Naive thymus-derived CD8-positive, alpha-beta T cell (primary cell): ENCODE measurements around the gene ABCA2. TPM values are rescaled to one million over a fixed set of nuclear protein-coding genes. Genes with fewer than 3 reads are reported as not detected.
A peak's percentile ranks its signal among the peaks of the same experiment; 100 is the strongest.

Source experiments
- ATAC-seq, 2 donors: fragments of 150-1000 bp; cut with Tn5 transposase in 1 of 2; sonication (Bioruptor Pico), chemical (Tn5 transposase) in 1 of 2; 1 replicate in 1 of 2; 2 replicates in 1 of 2; pipeline ENCODE4 v1.10.0; 2021; ENCODE audit warnings: mild to moderate bottlenecking in 2 of 2, moderate library complexity in 2 of 2
- POLR2A ChIA-PET: fragments of 350-600 bp; sonication (Branson Sonifier 250); formaldehyde crosslinking; loops from one replicate; lab custom pipeline; 2021; ENCODE audit warnings: antibody characterized with exemption; lab: Charles Lee
- DNase-seq, 10 donors: peaks; one replicate each; pipeline versions ENCODE4 v3.0.0 to v3.0.0-alpha.2; 2020 to 2022
- H3K27ac Mint-ChIP-seq, 10 donors: one replicate each; pipeline ENCODE4 v1.8.0; 2020 to 2022; ENCODE audit warnings: mild to moderate bottlenecking in 10 of 10, mixed read lengths in 10 of 10, moderate library complexity in 4 of 10, inconsistent platforms in 1 of 10
- H3K27me3 Mint-ChIP-seq, 5 donors: one replicate each; pipeline ENCODE4 v1.8.0; 2021 to 2022; ENCODE audit warnings: mixed read lengths in 5 of 5
- H3K36me3 Mint-ChIP-seq, 3 donors: one replicate each; pipeline ENCODE4 v1.8.0; 2020 to 2022; ENCODE audit warnings: mixed read lengths in 3 of 3, mild to moderate bottlenecking in 2 of 3, inconsistent platforms in 1 of 3
- H3K4me1 Mint-ChIP-seq, 4 donors: one replicate each; pipeline ENCODE4 v1.8.0; 2021 to 2022; ENCODE audit warnings: mixed read lengths in 4 of 4
- H3K4me3 Mint-ChIP-seq, 10 donors: one replicate each; pipeline ENCODE4 v1.8.0; 2020 to 2022; ENCODE audit warnings: mild to moderate bottlenecking in 10 of 10, mixed read lengths in 10 of 10, moderate library complexity in 6 of 10, inconsistent platforms in 1 of 10
- H3K9me3 Mint-ChIP-seq, 9 donors: one replicate each; pipeline ENCODE4 v1.8.0; 2020 to 2022; ENCODE audit warnings: mixed read lengths in 9 of 9, mild to moderate bottlenecking in 3 of 9, inconsistent platforms in 1 of 9, moderate library complexity in 1 of 9
- polyA plus RNA-seq, 3 donors: library from polyadenylated mRNA; unstranded; fragments of 300-500 nt; fragmentation: Illumina TruSeq; gene quantifications; one replicate each; pipeline ENCODE4 v1.2.3, GENCODE V29; 2021
- total RNA-seq, 8 experiments: library from RNA in 2 of 8; stranded (reverse) in 2 of 8; gene quantifications; one replicate each; pipeline ENCODE4 v1.2.3 and lab custom pipeline; 2021 to 2026

ABCA2 gene
- total and polyA plus RNA-seq, 5 experiments from 2014 or later, result 3.9 to 41.5 (median 9.4) TPM

DNA sequence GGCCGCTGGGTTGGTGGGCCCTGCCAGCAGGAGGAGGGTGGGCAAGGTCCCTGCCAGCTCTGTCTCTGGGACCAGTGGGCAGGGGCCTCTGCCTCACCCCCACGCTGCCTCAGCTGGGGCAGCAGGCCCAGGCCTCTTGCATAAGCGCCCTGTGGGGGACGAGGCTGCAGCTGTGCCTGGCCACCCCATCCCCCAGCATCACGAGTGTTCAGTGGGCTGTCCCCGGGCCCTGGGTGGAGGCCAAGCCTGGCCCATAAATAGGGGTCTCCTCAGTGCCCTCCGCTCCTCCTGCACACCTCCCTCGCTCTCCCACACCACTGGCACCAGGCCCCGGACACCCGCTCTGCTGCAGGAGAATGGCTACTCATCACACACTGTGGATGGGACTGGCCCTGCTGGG, 50.8 kb downstream of the ABCA2 start, which contains the start of gene PTGDS:
TSS of gene PTGDS (plus strand) at position 282 of the 400 bp plus-strand sequence. CDS start at position 357, 75 bp downstream.
- H3K4me3 Mint-ChIP-seq, result peak within 1 kb of the TSS in 9 of 10 donors; percentile 25 to 75 (median 48)
- peaks cover 7 to 29% (median 23%) of the 10 kb centered on the region in 4 donors for H3K4me1 Mint-ChIP-seq
- peak within 1 kb of the TSS in 4 of 10 donors; percentile 40 to 55 (median 51) for H3K27ac Mint-ChIP-seq
- POLR2A ChIA-PET, result interaction anchor here (0.8 to 5.6 kb wide), 4 partner anchors 8 to 20 kb away, joined by 3 to 45 read pairs (median 4); partner anchors contain the start of gene PAXX
- peaks cover 0 to 2% (median 0%) of the 10 kb centered on the region in 5 donors for H3K27me3 Mint-ChIP-seq
- H3K9me3 Mint-ChIP-seq, result no peaks in the 10 kb centered on the region
- DNase-seq, result no peak
- no peak for ATAC-seq
- H3K36me3 Mint-ChIP-seq, result no peaks in the 10 kb centered on the region

DNA sequence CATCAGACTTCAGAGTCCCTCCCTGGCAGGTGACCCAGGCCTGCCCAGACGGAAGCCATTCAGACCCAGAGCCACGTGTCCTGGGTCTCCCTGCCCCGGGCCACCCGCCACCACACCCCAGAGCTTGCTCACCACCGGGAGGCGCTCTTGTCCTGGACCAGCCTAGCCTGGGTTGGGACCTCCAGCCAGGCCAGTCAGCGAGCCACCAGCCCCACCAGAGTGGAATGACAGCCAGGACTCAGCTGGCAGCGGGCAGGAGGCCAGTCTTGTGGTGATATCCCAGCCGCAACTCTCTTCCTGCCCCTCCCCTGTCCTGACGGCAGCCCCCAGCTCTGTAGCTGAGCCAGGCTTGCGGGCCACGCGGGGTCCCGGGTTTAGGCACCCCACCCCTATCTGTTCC, 52.4 kb downstream of the ABCA2 start:
- Mint-ChIP-seq H3K27me3 (no peaks in the 10 kb centered on the region), H3K9me3 (no peaks in the 10 kb centered on the region), H3K4me1 (peaks cover 6 to 29% (median 23%) of the 10 kb centered on the region in 4 donors), H3K27ac (peak overlapping the region in 3 of 10 donors; percentile 22 to 55 (median 53)), H3K4me3 (peak overlapping the region in 8 of 10 donors; percentile 20 to 66 (median 52)), H3K36me3 (no peaks in the 10 kb centered on the region)
- DNase-seq (no peak), ATAC-seq (peak in 1 of 2 donors; percentile 22)
- POLR2A ChIA-PET, result interaction anchor here (0.5 to 5.6 kb wide), 6 partner anchors 17 to 154 kb away, joined by 3 to 45 read pairs (median 4); partner anchors contain the start of genes C8G and PAXX

DNA sequence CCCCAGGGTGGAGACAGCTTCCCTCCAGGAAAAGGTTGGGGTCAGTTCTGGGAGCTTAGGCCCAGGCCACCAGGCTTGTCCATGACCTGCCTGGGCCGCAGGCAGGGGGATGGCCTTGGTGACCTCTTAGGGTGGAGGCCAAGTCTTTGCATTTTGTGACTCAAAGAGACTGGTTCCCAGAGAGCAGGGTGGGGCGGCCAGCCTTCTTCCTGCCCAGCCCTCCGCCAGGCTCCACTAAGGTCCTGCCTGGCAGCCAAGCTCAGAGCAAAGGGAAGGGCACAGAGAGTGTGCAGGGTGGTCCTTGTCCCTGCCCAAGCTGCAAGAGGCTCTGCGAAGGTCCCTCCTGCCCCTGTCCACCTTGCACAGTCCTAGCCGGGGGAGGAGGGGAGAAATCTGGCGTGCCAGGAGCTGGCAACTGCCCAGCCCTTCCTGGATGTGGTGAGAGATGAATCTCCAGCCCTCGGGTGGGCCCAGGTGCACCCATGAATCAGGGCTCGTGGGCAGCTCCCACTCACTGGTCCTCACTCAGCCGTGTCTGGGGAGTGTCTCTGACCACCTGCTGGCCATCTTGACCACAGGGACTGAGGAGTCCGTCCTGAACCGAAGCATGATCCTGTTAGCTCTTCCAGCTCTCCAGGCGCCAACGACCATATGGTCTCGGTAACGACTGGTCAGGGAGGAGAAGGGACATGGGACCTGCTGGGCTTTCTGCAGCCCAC, 53.1 kb downstream of the ABCA2 start:
- ATAC-seq (peak; percentile 11 to 30), DNase-seq (no peak)
- peak overlapping the region in 7 of 10 donors; percentile 39 to 66 (median 62) for H3K4me3 Mint-ChIP-seq
- H3K27me3 Mint-ChIP-seq, result no peaks in the 10 kb centered on the region
- peaks cover 4 to 29% (median 23%) of the 10 kb centered on the region in 4 donors for H3K4me1 Mint-ChIP-seq
- H3K36me3 Mint-ChIP-seq, result no peaks in the 10 kb centered on the region
- H3K27ac Mint-ChIP-seq, result peak overlapping the region in 7 of 10 donors; percentile 14 to 59 (median 48)
- POLR2A ChIA-PET, result interaction anchor here (0.9 to 5.6 kb wide), 7 partner anchors 13 to 60 kb away, joined by 3 to 45 read pairs (median 4); partner anchors contain the start of genes C8G and PAXX
- no peaks in the 10 kb centered on the region for H3K9me3 Mint-ChIP-seq

DNA sequence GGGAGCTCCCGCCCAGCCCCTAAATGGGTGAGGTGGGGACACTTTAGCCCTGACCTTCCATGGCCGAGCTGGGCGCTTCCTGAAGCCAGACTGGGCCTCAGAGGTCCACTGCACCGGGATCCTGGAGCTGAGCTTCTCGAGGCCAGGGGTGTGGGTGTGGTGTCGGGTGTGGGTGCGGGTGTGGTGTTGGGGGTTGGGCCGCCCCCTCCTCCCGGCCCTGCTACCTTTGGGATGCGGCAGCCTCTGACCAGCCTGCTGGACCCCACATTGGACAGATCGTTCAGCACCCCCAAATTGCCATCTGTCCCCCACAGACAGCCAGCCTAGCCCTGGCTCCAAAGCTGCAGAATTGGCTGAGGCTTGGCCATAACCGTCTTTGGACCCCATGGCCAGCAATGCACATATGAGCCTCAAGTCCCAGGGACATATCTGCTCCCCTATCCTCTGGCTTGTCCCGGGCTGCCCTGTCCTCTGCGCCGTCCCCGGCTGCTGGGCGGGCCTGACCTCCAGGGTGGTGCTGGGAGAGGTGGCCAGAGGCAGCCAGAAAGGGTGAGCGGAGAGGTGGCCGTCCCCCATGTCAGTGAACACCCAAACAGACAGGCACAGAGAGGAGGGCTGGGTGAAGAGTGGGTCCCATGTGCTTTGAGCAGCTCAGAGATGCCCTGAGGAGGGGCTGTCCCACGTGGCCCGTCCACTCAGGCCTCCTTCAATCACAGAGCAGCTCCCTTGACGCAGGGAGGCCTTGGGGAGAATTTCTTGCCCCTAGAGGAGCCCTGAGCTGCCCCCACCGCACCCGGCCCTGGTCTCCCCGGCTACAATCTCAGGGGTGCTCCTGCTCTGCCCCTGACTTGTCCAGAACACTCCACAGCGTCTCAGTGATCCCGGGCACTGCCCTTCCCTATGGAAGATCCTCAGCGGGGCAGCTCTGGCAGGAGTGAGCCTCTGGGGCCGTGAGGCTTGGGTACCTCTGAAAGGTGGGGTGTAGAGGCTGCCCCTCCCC, 54.1 kb downstream of the ABCA2 start:
- POLR2A ChIA-PET, result interaction anchor here (0.5 to 5.6 kb wide), 8 partner anchors 8 to 101 kb away, joined by 3 to 45 read pairs (median 4); partner anchors contain the start of genes C8G, LCN12 and PAXX
- Mint-ChIP-seq H3K27me3 (no peaks in the 10 kb centered on the region), H3K27ac (peak overlapping the region in 2 of 10 donors; percentile 8 to 29)

DNA sequence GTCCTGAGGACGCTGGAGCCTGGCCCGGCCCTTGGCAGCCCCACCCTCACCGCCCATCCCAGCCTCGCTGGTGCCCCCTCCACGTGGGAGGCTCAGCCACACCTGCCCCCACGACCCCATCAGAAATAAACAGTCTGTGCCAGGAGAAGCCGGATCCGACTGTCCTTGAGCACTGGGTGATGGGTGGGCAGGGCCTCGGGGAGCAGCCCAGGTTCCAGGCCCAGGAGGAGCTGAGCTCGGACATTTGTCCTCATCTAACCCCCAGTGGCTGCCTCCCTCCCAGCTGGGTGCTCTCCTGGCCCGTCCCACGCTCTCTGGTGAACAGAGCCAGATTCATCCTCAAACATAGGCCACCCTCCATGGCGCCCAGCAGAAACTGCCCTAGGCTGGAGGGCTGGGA, 55.3 kb downstream of the ABCA2 start:
- POLR2A ChIA-PET, result interaction anchor here (0.6 to 1.1 kb wide), 2 partner anchors 23 to 24 kb away, joined by 3 to 4 read pairs; no protein-coding TSS in a partner anchor
- Mint-ChIP-seq H3K36me3 (no peaks in the 10 kb centered on the region), H3K27ac (peak overlapping the region in 1 of 10 donors; percentile 20), H3K9me3 (no peaks in the 10 kb centered on the region), H3K4me1 (peaks cover 4 to 29% (median 23%) of the 10 kb centered on the region in 4 donors), H3K4me3 (no peak overlapping the region), H3K27me3 (no peaks in the 10 kb centered on the region)
- no peak for DNase-seq
- ATAC-seq, result no peak

More for the DNA sequence above, 54.1 kb downstream of the ABCA2 start:
- DNase-seq (no peak), ATAC-seq (no peak)
- H3K4me1 Mint-ChIP-seq, result peaks cover 4 to 29% (median 23%) of the 10 kb centered on the region in 4 donors
- no peaks in the 10 kb centered on the region for H3K9me3 Mint-ChIP-seq
- H3K4me3 Mint-ChIP-seq, result peak overlapping the region in 3 of 10 donors; percentile 29 to 55 (median 48)
- H3K36me3 Mint-ChIP-seq, result no peaks in the 10 kb centered on the region

DNA sequence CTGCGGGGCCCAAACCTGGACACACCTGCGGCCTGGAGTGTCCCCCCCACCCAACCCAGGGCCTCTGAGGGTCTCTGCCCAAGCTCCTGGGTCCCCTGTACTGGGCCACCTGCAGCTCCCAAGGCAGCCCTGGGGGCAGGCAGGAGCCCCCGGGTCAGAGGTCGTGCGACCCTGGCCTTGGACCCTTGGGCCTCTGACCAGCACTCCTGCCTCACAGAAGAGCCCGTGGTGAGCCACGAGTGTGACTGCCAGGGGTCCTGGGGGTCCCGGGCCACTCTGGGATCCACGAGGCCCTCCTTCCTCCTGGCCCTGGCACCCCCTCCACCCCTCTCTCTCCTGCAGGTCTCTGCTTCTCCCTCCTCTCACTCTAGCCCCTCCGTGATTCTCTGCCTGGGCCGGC, 55.7 kb downstream of the ABCA2 start:
- H3K27ac Mint-ChIP-seq, result no peak overlapping the region
- H3K27me3 Mint-ChIP-seq, result no peaks in the 10 kb centered on the region
- POLR2A ChIA-PET, result interaction anchor here (0.6 to 1.1 kb wide), 4 partner anchors 10 to 25 kb away, joined by 3 to 4 read pairs (median 4); no protein-coding TSS in a partner anchor
- no peaks in the 10 kb centered on the region for H3K36me3 Mint-ChIP-seq
- ATAC-seq (no peak), DNase-seq (no peak)
- no peaks in the 10 kb centered on the region for H3K9me3 Mint-ChIP-seq
- no peak overlapping the region for H3K4me3 Mint-ChIP-seq
- H3K4me1 Mint-ChIP-seq, result peaks cover 4 to 27% (median 24%) of the 10 kb centered on the region in 4 donors

DNA sequence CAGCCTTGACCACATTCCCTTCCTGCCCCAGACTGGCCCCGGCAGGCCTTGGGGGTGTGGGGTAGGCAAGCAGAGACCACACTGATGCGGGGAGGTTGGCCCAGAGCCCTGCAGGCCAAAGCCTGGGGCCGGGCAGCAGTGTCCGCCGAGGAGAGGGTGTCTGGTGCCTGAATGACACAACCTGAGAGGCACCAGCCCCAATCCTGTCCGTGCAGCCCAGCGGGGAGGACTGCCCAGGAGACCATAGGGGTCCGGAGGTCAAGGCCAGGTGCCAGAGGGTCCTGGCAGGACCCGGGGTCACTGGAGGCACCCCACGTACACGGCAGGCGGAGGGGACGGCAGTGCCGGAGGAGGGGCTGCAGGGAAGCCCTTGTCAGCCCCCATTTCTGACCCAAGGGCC, 56.3 kb downstream of the ABCA2 start:
- no peaks in the 10 kb centered on the region for H3K27me3 Mint-ChIP-seq

DNA sequence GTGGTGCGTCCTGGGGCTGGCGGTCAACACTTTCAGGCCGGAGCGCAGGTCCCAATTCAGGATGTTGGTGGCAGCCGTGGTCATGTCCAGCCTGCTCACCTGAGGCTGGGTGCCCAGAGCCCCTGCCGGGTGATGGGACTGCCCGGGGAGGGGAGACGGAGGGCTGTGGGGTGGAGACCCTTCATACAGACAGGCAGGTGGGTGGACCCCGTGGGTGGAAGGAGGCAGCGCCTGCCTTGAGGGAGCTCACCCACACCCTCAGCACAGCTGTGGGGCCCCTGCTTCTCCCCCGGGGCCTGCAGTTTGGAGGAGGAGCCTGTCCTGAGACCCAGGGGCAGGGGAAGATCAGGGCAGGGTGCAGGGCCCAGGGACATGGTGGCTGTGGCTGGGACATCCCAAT, 57.7 kb downstream of the ABCA2 start:
- Mint-ChIP-seq H3K27me3 (no peaks in the 10 kb centered on the region), H3K27ac (no peak overlapping the region), H3K4me3 (no peak overlapping the region), H3K36me3 (no peaks in the 10 kb centered on the region), H3K4me1 (peaks cover 10 to 27% (median 23%) of the 10 kb centered on the region in 4 donors), H3K9me3 (no peaks in the 10 kb centered on the region)
- no peak for ATAC-seq
- POLR2A ChIA-PET, result interaction anchor here (0.6 to 1.3 kb wide), 3 partner anchors 16 to 28 kb away, joined by 4 read pairs; partner anchors contain the start of gene PAXX
- DNase-seq, result no peak

More for the DNA sequence above, 56.3 kb downstream of the ABCA2 start:
- Mint-ChIP-seq H3K27ac (no peak overlapping the region), H3K4me1 (peaks cover 6 to 27% (median 24%) of the 10 kb centered on the region in 4 donors), H3K36me3 (no peaks in the 10 kb centered on the region), H3K9me3 (no peaks in the 10 kb centered on the region), H3K4me3 (no peak overlapping the region)
- POLR2A ChIA-PET, result interaction anchor here (0.7 to 1.1 kb wide), 3 partner anchors 9 to 25 kb away, joined by 3 to 4 read pairs (median 4); no protein-coding TSS in a partner anchor
- DNase-seq (no peak), ATAC-seq (no peak)

DNA sequence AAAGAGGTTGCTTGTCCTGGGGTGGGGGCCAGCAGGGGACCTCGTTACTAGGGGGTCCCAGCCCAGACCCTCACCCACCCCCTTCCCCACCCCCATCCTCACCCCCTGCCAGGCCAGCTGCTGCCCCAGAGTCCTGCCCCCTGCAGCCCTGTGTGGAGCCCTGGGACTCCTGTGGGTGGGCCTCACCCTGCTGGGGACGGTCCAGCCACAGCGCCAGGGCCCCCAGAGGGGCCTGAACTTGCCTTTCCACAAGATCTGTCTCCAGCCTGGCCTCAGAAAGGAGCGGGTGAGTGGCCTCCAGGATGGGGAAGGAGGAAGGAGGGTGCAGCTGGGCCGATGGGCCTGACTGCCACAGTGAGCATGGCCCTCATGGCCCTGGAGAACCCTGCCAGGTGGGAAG, 58.3 kb downstream of the ABCA2 start:
- Mint-ChIP-seq H3K27ac (no peak overlapping the region), H3K4me1 (peaks cover 9 to 23% (median 20%) of the 10 kb centered on the region in 4 donors), H3K9me3 (no peaks in the 10 kb centered on the region), H3K27me3 (no peaks in the 10 kb centered on the region), H3K36me3 (no peaks in the 10 kb centered on the region), H3K4me3 (no peak overlapping the region)
- ATAC-seq, result no peak
- POLR2A ChIA-PET, result interaction anchor here (1.3 kb wide), 1 partner anchor 15 kb away, joined by 4 read pairs; no protein-coding TSS in a partner anchor
- no peak for DNase-seq

DNA sequence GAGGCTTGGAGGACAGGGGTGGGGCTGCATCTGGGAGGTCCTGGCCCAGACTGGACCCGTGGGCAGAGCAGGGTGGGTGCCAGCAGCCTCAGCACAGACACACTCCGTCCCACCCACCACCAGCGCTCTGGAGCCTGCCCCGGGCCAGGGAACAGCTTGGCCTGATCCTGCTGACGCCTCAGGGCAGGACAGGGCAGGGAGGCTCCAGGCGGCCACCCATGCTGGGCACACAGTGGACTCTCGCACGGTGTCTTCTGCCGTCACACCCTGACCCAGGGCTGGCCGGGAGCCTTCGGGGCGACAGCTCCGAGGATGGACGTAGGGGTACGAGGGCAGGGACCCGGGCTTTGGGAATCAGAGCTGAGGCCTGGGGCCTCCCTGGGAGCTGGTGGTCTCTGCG, 58.9 kb downstream of the ABCA2 start:
- POLR2A ChIA-PET, result interaction anchor here (1.3 kb wide), 1 partner anchor 15 kb away, joined by 4 read pairs; no protein-coding TSS in a partner anchor
- H3K4me3 Mint-ChIP-seq, result no peak overlapping the region
- H3K27me3 Mint-ChIP-seq, result no peaks in the 10 kb centered on the region
- no peaks in the 10 kb centered on the region for H3K36me3 Mint-ChIP-seq
- no peak for ATAC-seq
- no peak overlapping the region for H3K27ac Mint-ChIP-seq
- DNase-seq, result no peak
- H3K9me3 Mint-ChIP-seq, result no peaks in the 10 kb centered on the region
- H3K4me1 Mint-ChIP-seq, result peaks cover 11 to 24% (median 22%) of the 10 kb centered on the region in 4 donors

DNA sequence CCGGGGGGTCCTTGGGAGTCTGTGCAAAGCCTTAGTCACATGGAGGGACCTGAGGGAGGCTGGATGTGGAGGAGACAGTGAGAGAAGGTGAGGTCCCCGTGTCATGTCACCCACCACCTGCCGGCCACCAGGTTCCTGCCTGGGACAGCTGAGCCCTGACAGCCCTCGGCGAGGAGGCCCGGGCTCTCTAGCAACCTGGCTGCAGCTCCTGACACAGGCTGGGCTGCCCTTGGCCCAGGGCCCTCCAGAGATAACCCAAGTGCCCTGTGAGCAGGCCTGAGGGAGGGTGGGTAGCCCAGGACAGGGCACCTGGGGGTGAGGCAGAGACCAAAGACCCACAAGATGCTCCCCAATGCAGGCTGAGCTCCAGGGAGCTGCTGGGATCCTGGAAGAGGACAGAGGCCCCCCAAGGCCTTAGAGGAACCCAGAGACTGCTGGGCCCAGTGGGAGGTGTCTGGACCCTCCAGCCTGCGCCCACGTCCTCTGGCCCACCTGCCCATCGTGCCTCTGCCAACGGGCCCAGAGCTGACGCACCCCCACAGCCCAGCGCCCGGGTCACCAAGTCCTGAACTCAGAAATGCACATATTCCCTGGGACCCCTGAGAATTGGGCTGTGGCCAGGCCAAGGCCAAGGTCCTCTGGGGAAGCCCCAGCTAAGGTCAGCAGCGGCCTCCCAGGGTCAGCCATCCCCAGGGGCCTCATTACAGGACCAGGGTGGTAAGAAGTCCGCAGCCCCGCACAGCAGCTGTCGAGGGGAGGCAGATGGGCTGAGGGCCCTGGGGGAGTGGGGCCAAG, 59.5 kb downstream of the ABCA2 start:
- no peak overlapping the region for H3K27ac Mint-ChIP-seq
- no peak for DNase-seq

More for the DNA sequence above, 59.5 kb downstream of the ABCA2 start:
- Mint-ChIP-seq H3K9me3 (no peaks in the 10 kb centered on the region), H3K4me3 (no peak overlapping the region), H3K27me3 (no peaks in the 10 kb centered on the region), H3K36me3 (no peaks in the 10 kb centered on the region), H3K4me1 (peaks cover 11 to 22% (median 19%) of the 10 kb centered on the region in 4 donors)
- POLR2A ChIA-PET, result no interaction called here
- ATAC-seq, result no peak
